ENCODE results near the gene SFSWAP.
"Not testable (repeated sequence)": the region's sequence is repeated elsewhere in the genome, so short reads cannot be mapped to it uniquely, and the experiment has no call there.

DNA sequence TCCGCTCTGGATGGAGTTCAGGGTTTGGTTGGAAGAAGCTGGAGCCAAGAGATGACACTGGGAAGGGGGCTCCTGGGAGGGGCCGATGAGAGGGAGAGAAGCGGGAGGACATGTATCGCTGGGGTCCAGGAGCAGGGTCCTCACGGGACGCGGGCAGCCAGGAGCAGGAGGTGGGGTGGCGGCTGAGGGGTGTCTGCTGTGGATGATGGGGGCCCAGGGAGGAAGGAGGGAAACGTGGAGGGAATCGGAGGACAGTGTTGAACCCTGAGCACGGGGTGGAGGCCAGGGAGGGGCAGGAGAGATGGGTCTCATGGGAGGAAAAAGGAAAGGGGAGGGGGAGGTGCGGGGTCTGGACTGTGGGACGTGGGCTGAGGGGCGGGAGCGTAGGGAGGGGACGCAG is 31.7 kb upstream of the SFSWAP start:
- TF ChIP-seq POLR2A (IDR thresholded peaks at IDR 0.05); CTCF (IDR thresholded peaks at IDR 0.05 in 8 of 11, conservative IDR thresholded peaks at IDR 0.05 in 3 of 11); POLR2AphosphoS5 (IDR thresholded peaks at IDR 0.05): not testable (repeated sequence)

Measured in spleen (tissue), 7 donors.